HG02763 (cell line): ENCODE data around the gene SINHCAF.
A peak's percentile ranks its signal among the peaks of the same experiment; 100 is the strongest.
"Not testable (repeated sequence)": the region's sequence is repeated elsewhere in the genome, so short reads cannot be mapped to it uniquely, and the experiment has no call there.

Experiments used
- ATAC-seq: cut with Tn5 transposase; IDR thresholded peaks from one replicate; pipeline ENCODE4 v1.9.1; 2021; ENCODE audit warnings: mild to moderate bottlenecking, moderate library complexity; ENCODE audit not compliant: unreplicated experiment

Gene SINHCAF

GRCh38 chr12:31310488-31310887 lies 15.5 kb downstream of the SINHCAF start:
- no peak for ATAC-seq

GRCh38 chr12:31309279-31309678 lies 16.7 kb downstream of the SINHCAF start:
- no peak for ATAC-seq

- no peak for ATAC-seq
These were observed 17.8 kb downstream of the SINHCAF start for GRCh38 chr12:31308116-31308515.

GRCh38 chr12:31306866-31307265 lies 19.1 kb downstream of the SINHCAF start:
- ATAC-seq, result no peak

GRCh38 chr12:31303466-31303865 lies 22.5 kb downstream of the SINHCAF start:
- ATAC-seq, result no peak

GRCh38 chr12:31301311-31301710 lies 24.6 kb downstream of the SINHCAF start:
- ATAC-seq, result no peak

GRCh38 chr12:31300783-31301182 lies 25.2 kb downstream of the SINHCAF start:
- ATAC-seq, result no peak

GRCh38 chr12:31300341-31300740 lies 25.6 kb downstream of the SINHCAF start:
- no peak for ATAC-seq

GRCh38 chr12:31298922-31299321 lies 27.0 kb downstream of the SINHCAF start:
- no peak for ATAC-seq

- ATAC-seq, result no peak
These were observed 27.4 kb downstream of the SINHCAF start for GRCh38 chr12:31298515-31298910.

GRCh38 chr12:31297572-31298514 lies 28.1 kb downstream of the SINHCAF start:
- peak; percentile 53 for ATAC-seq

GRCh38 chr12:31289441-31289840 lies 36.5 kb downstream of the SINHCAF start:
- no peak for ATAC-seq

GRCh38 chr12:31288381-31288780 lies 37.6 kb downstream of the SINHCAF start:
- no peak for ATAC-seq

- no peak for ATAC-seq
These were observed 45.8 kb downstream of the SINHCAF start for GRCh38 chr12:31280183-31280582.

GRCh38 chr12:31279390-31279924 lies 46.5 kb downstream of the SINHCAF start:
- no peak for ATAC-seq

- ATAC-seq, result no peak
These were observed 47.1 kb downstream of the SINHCAF start for GRCh38 chr12:31278832-31279231.

- no peak for ATAC-seq
These were observed 47.5 kb downstream of the SINHCAF start for GRCh38 chr12:31278424-31278823.

- ATAC-seq, result no peak
These were observed 48.9 kb downstream of the SINHCAF start for GRCh38 chr12:31277081-31277480.

GRCh38 chr12:31275491-31275890 lies 50.5 kb downstream of the SINHCAF start:
- ATAC-seq, result no peak

- no peak for ATAC-seq
These were observed 51.2 kb downstream of the SINHCAF start for GRCh38 chr12:31274520-31275300.

- ATAC-seq, result not testable (repeated sequence)
These were observed 52.2 kb downstream of the SINHCAF start for GRCh38 chr12:31273794-31274193.
